ENCODE measurements around the gene SLC26A2. TPM values are rescaled to one million over a fixed set of nuclear protein-coding genes. Genes with fewer than 3 reads are reported as not detected.

The SLC26A2 gene
- total and polyA plus RNA-seq, 2 donors from 2014 or later, result 2.2 to 18.4 TPM

DNA sequence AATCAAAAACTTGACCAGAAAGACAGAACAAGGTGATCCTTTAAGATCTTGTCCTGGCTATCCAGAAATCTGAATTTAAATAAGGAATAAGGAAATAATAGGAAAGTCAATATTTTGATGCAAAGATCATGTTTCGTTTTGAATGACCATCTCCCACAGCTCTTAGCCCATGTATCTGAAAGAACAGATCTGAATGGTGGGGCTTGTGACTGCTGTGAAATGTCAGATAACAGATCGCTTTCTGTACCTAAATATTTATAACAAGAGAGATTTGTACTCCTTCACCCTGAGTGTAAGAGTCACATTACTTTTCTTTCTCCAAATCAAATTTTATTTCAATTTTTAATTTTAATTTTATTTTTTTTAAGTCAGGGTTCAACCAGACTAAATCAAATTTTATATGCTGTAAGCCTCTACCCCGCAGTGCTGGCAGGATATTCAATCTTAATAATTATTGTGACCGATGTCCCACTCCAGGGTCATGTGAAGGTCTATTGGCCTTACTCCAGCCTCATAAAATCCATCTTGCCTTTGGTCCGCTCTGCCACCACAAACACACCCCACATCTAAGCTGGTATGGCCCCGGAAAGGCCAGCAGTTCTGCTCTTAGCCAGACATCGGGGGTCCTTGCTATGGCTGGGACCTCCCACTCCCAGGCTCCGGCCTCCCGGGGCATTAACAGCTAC is 7.0 kb upstream of the SLC26A2 start:
- H3K9ac ChIP-seq (ENCODE audit: low read length in 3 of 3), result no peak overlapping the region
- H3K4me3 ChIP-seq (ENCODE audit: low read length in 3 of 3), result no peak overlapping the region
- DNase-seq (no peak), FAIRE-seq (no peak)
- H3K27ac ChIP-seq (ENCODE audit: low read depth in 2 of 2, low read length in 2 of 2), result no peak overlapping the region
- H3K36me3 ChIP-seq (ENCODE audit: control insufficient read depth in 2 of 3, insufficient read depth in 3 of 3, low read length in 3 of 3), result no peaks in the 10 kb centered on the region
- no peaks in the 10 kb centered on the region for H3K27me3 ChIP-seq (ENCODE audit: control insufficient read depth, insufficient read depth, low read length)
- H3K9me3 ChIP-seq (ENCODE audit: control insufficient read depth in 2 of 3, insufficient read depth in 1 of 3, low read length in 3 of 3), result no peaks in the 10 kb centered on the region
- no peaks in the 10 kb centered on the region for H3K4me1 ChIP-seq (ENCODE audit: control insufficient read depth in 2 of 3, insufficient read depth in 2 of 3, low read depth in 1 of 3, low read length in 3 of 3)
- intact Hi-C loops (cut with DNase I), result no loop called here
- TF ChIP-seq, protein P1, sequence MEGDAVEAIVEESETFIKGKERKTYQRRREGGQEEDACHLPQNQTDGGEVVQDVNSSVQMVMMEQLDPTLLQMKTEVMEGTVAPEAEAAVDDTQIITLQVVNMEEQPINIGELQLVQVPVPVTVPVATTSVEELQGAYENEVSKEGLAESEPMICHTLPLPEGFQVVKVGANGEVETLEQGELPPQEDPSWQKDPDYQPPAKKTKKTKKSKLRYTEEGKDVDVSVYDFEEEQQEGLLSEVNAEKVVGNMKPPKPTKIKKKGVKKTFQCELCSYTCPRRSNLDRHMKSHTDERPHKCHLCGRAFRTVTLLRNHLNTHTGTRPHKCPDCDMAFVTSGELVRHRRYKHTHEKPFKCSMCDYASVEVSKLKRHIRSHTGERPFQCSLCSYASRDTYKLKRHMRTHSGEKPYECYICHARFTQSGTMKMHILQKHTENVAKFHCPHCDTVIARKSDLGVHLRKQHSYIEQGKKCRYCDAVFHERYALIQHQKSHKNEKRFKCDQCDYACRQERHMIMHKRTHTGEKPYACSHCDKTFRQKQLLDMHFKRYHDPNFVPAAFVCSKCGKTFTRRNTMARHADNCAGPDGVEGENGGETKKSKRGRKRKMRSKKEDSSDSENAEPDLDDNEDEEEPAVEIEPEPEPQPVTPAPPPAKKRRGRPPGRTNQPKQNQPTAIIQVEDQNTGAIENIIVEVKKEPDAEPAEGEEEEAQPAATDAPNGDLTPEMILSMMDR (IDR thresholded peaks at IDR 0.05; ENCODE audit: borderline replicate concordance, extremely low read depth, insufficient read depth), result no peak

DNA sequence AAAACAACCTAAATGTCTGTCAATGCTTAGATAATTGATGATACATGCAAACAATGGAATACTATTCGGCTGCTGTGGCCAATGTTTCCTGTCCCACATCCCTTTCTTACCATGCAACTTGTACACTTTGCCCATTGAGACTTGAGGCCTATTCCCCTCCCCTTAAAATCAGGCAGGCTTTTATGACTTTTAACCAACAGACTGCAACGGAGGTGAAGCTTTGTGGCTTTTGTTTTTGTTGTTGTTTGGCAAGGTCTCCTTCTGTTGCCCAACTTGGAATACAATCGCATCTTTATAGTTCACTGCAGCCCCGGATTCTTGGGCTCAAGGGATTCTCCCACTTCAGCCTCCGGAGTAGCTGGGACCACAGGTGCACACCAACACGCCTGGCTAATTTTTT is 5.8 kb upstream of the SLC26A2 start:
- intact Hi-C loops (cut with DNase I), result no loop called here
- Histone ChIP-seq H3K4me1 (ENCODE audit: control insufficient read depth in 2 of 3, insufficient read depth in 2 of 3, low read depth in 1 of 3, low read length in 3 of 3) (peaks cover 0 to 4% (median 3%) of the 10 kb centered on the region in 3 donors), H3K27ac (ENCODE audit: low read depth in 2 of 2, low read length in 2 of 2) (no peak overlapping the region), H3K4me3 (ENCODE audit: low read length in 3 of 3) (no peak overlapping the region), H3K9ac (ENCODE audit: low read length in 3 of 3) (no peak overlapping the region), H3K9me3 (ENCODE audit: control insufficient read depth in 2 of 3, insufficient read depth in 1 of 3, low read length in 3 of 3) (no peaks in the 10 kb centered on the region), H3K27me3 (ENCODE audit: control insufficient read depth, insufficient read depth, low read length) (no peaks in the 10 kb centered on the region), H3K36me3 (ENCODE audit: control insufficient read depth in 2 of 3, insufficient read depth in 3 of 3, low read length in 3 of 3) (no peaks in the 10 kb centered on the region)
- FAIRE-seq, result no peak
- DNase-seq, result no peak
- TF ChIP-seq, protein P1 (IDR thresholded peaks at IDR 0.05; ENCODE audit: borderline replicate concordance, extremely low read depth, insufficient read depth), result no peak

DNA sequence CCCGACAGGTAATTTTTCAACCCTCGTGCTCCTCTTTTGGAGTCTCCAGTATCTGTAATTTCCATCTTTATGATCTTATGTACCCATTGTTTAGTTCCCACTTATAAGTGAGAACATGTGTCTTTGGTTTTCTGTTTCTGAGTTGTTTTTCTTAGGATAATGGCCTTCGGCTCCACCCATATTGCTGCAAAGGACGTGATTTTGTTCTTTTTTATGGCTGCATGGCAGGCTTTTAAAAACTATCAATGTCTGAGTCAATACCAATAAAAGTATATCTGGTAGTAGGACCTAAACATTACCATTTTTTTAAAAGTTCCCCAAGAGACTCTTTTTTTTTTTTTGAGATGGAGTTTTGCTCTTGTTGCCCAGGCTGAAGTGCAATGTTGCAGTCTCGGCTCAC is 3.9 kb upstream of the SLC26A2 start:
- Histone ChIP-seq H3K27me3 (ENCODE audit: control insufficient read depth, insufficient read depth, low read length) (no peaks in the 10 kb centered on the region), H3K4me3 (ENCODE audit: low read length in 3 of 3) (no peak overlapping the region), H3K27ac (ENCODE audit: low read depth in 2 of 2, low read length in 2 of 2) (no peak overlapping the region), H3K4me1 (ENCODE audit: control insufficient read depth in 2 of 3, insufficient read depth in 2 of 3, low read depth in 1 of 3, low read length in 3 of 3) (peaks cover 0 to 11% (median 3%) of the 10 kb centered on the region in 3 donors), H3K9ac (ENCODE audit: low read length in 3 of 3) (no peak overlapping the region), H3K9me3 (ENCODE audit: control insufficient read depth in 2 of 3, insufficient read depth in 1 of 3, low read length in 3 of 3) (no peaks in the 10 kb centered on the region), H3K36me3 (ENCODE audit: control insufficient read depth in 2 of 3, insufficient read depth in 3 of 3, low read length in 3 of 3) (no peaks in the 10 kb centered on the region)
- TF ChIP-seq, protein P1 (IDR thresholded peaks at IDR 0.05; ENCODE audit: borderline replicate concordance, extremely low read depth, insufficient read depth), result no peak
- DNase-seq (no peak), FAIRE-seq (no peak)
- intact Hi-C loops (cut with DNase I), result no loop called here
